Measurements from ENCODE around the gene CTNND2.
A peak's percentile ranks its signal among the peaks of the same experiment; 100 is the strongest.

CTNND2 gene

DNA sequence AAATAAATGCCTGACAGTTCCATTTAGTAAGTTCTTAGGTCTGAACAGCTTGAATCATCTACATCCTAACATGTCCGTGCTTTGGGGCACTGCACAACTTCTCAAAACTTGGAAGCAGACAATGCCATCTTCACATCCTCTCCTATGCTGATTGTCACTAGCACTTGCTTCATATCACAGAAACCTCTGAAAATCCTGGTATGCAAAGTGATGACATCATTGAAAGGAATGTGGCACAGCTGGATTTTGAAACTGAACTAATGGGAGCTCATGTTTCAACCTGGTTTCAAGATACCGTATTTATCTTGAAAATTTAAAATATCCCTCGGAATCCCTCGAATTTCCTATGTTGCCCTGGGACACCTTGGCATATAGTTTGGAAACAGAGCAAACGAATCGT, 653.0 kb downstream of the CTNND2 start:
- H3K4me3 ChIP-seq (ENCODE audit: control insufficient read depth in 1 of 7, extremely low read depth in 1 of 7, insufficient read depth in 4 of 7, low read depth in 2 of 7, low read length in 6 of 7): no peak overlapping the region
- DNase-seq: no peak
- CTCF ChIA-PET: interaction anchor here (1.2 kb wide), 1 partner anchor 13 kb away, joined by 3 read pairs; no protein-coding TSS in a partner anchor

DNA sequence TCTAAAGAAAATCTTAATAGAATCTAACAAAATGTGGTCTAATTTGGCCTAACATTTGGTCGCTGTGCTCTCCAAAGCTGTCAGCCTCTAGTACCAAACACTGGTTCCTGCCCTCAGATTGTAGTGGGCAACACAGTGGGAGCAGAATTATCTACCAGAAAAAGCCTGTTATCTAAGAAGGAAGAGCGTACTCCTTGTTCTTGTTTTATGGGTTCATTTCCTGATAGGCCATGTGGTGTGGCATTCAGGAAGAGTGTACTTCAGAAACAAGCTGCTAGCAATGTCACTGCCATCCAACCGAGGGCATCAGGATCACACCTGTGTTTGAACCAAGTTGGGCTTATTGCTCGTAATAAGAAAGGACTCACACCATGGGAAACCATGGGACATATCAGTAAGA, 655.3 kb downstream of the CTNND2 start:
- POLR2A ChIA-PET: no interaction called here
- no peaks in the 10 kb centered on the region for H3K36me3 ChIP-seq (ENCODE audit: control insufficient read depth in 4 of 4, insufficient read depth in 4 of 4, low read length in 3 of 4)
- H3K4me1 ChIP-seq (ENCODE audit: control extremely low read depth in 1 of 4, control insufficient read depth in 4 of 4, insufficient read depth in 4 of 4, low read length in 3 of 4): peaks cover 0 to 17% (median 7%) of the 10 kb centered on the region in 4 experiments
- no peaks in the 10 kb centered on the region for H3K9me3 ChIP-seq (ENCODE audit: control extremely low read depth in 1 of 5, control insufficient read depth in 4 of 5, insufficient read depth in 2 of 5, low read depth in 1 of 5, low read length in 4 of 5)
- WGBS (ENCODE audit: insufficient coverage): 2% methylated on average over 4 of the region's 4 CpGs
- CTCF ChIA-PET: interaction anchor here (1.1 kb wide), 1 partner anchor 28 kb away, joined by 3 read pairs; no protein-coding TSS in a partner anchor
- DNase-seq: peak; percentile 41 to 69 (median 55)
- H3K4me3 ChIP-seq (ENCODE audit: control insufficient read depth in 1 of 7, extremely low read depth in 1 of 7, insufficient read depth in 4 of 7, low read depth in 2 of 7, low read length in 6 of 7): no peak overlapping the region
- no peaks in the 10 kb centered on the region for H3K27me3 ChIP-seq (replicated peaks in 2 of 5; ENCODE audit: control insufficient read depth in 4 of 5, insufficient read depth in 5 of 5, low read length in 4 of 5)
- no peak overlapping the region for H3K27ac ChIP-seq (ENCODE audit: insufficient read depth in 1 of 2, low read depth in 1 of 2, low read length in 2 of 2, poor library complexity in 1 of 2, severe bottlenecking in 2 of 2)

More for the DNA sequence above, 653.0 kb downstream of the CTNND2 start:
- Histone ChIP-seq H3K27ac (ENCODE audit: insufficient read depth in 1 of 2, low read depth in 1 of 2, low read length in 2 of 2, poor library complexity in 1 of 2, severe bottlenecking in 2 of 2) (no peak overlapping the region), H3K27me3 (replicated peaks in 2 of 5; ENCODE audit: control insufficient read depth in 4 of 5, insufficient read depth in 5 of 5, low read length in 4 of 5) (no peaks in the 10 kb centered on the region), H3K9me3 (ENCODE audit: control extremely low read depth in 1 of 5, control insufficient read depth in 4 of 5, insufficient read depth in 2 of 5, low read depth in 1 of 5, low read length in 4 of 5) (no peaks in the 10 kb centered on the region), H3K36me3 (ENCODE audit: control insufficient read depth in 4 of 4, insufficient read depth in 4 of 4, low read length in 3 of 4) (no peaks in the 10 kb centered on the region), H3K4me1 (ENCODE audit: control extremely low read depth in 1 of 4, control insufficient read depth in 4 of 4, insufficient read depth in 4 of 4, low read length in 3 of 4) (peaks cover 0 to 17% (median 7%) of the 10 kb centered on the region in 4 experiments)
- WGBS (ENCODE audit: insufficient coverage): 100% methylated on average over 3 of the region's 6 CpGs
- POLR2A ChIA-PET: no interaction called here

- WGBS (ENCODE audit: insufficient coverage): no CpG with 5 or more reads among the region's 3 CpGs
- peak in 1 of 3 donors; percentile 11 for DNase-seq
- Histone ChIP-seq H3K4me3 (ENCODE audit: control insufficient read depth in 1 of 7, extremely low read depth in 1 of 7, insufficient read depth in 4 of 7, low read depth in 2 of 7, low read length in 6 of 7) (no peak overlapping the region), H3K36me3 (ENCODE audit: control insufficient read depth in 4 of 4, insufficient read depth in 4 of 4, low read length in 3 of 4) (no peaks in the 10 kb centered on the region), H3K27ac (ENCODE audit: insufficient read depth in 1 of 2, low read depth in 1 of 2, low read length in 2 of 2, poor library complexity in 1 of 2, severe bottlenecking in 2 of 2) (no peak overlapping the region), H3K27me3 (replicated peaks in 2 of 5; ENCODE audit: control insufficient read depth in 4 of 5, insufficient read depth in 5 of 5, low read length in 4 of 5) (no peaks in the 10 kb centered on the region), H3K9me3 (ENCODE audit: control extremely low read depth in 1 of 5, control insufficient read depth in 4 of 5, insufficient read depth in 2 of 5, low read depth in 1 of 5, low read length in 4 of 5) (no peaks in the 10 kb centered on the region), H3K4me1 (ENCODE audit: control extremely low read depth in 1 of 4, control insufficient read depth in 4 of 4, insufficient read depth in 4 of 4, low read length in 3 of 4) (peaks cover 0 to 21% (median 10%) of the 10 kb centered on the region in 4 experiments)
- POLR2A ChIA-PET: no interaction called here
- CTCF ChIA-PET: interaction anchor here (0.7 to 1.2 kb wide), 3 partner anchors 13 to 390 kb away, joined by 3 to 4 read pairs (median 3); no protein-coding TSS in a partner anchor
Observed at GRCh38 chr5:11247224-11247623, 657.0 kb downstream of the CTNND2 start.

DNA sequence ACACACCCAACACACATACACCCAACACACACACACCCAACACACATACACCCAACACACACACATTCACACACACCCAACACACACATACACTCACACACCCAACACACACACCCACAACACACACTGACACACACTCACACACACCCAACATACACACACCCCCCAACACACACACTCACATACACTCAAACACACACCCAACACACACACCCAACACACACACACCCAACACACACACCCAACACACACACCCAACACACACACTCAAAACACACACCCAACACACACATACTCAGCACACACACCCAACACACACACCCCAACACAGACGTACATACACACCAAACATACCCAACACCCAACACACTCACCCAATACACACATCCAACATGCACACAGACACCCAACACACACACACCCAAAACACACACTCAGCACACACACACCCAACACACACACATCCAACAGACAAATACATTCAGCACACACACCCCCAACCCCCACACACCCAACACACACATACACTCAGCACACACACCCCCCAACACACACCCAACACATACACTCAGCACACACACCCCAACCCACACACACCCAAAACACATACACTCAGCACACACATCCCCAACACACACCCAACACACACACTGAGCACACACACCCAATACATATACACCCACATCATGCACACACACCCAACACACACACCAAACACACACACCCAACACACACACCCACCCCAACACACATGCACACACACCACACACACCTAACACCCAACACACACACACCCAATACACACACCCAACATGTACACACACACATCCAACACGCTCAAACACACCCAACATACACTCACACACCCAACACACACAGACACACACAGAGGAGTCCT, 663.7 kb downstream of the CTNND2 start:
- peak in 1 of 3 donors; percentile 16 for DNase-seq
- no peaks in the 10 kb centered on the region for H3K36me3 ChIP-seq (ENCODE audit: control insufficient read depth in 4 of 4, insufficient read depth in 4 of 4, low read length in 3 of 4)
- H3K27me3 ChIP-seq (replicated peaks in 2 of 5; ENCODE audit: control insufficient read depth in 4 of 5, insufficient read depth in 5 of 5, low read length in 4 of 5): no peaks in the 10 kb centered on the region
- peaks cover 4 to 11% (median 8%) of the 10 kb centered on the region in 4 experiments for H3K4me1 ChIP-seq (ENCODE audit: control extremely low read depth in 1 of 4, control insufficient read depth in 4 of 4, insufficient read depth in 4 of 4, low read length in 3 of 4)
- H3K27ac ChIP-seq (ENCODE audit: insufficient read depth in 1 of 2, low read depth in 1 of 2, low read length in 2 of 2, poor library complexity in 1 of 2, severe bottlenecking in 2 of 2): no peak overlapping the region
- no peaks in the 10 kb centered on the region for H3K9me3 ChIP-seq (ENCODE audit: control extremely low read depth in 1 of 5, control insufficient read depth in 4 of 5, insufficient read depth in 2 of 5, low read depth in 1 of 5, low read length in 4 of 5)
- 90% methylated on average over 2 of the region's 2 CpGs for WGBS (ENCODE audit: insufficient coverage)
- H3K4me3 ChIP-seq (ENCODE audit: control insufficient read depth in 1 of 7, extremely low read depth in 1 of 7, insufficient read depth in 4 of 7, low read depth in 2 of 7, low read length in 6 of 7): no peak overlapping the region
- CTCF ChIA-PET: no interaction called here
- POLR2A ChIA-PET: no interaction called here

GRCh38 chr5:11239261-11240015, 664.8 kb downstream of the CTNND2 start:
- Histone ChIP-seq H3K27ac (ENCODE audit: insufficient read depth in 1 of 2, low read depth in 1 of 2, low read length in 2 of 2, poor library complexity in 1 of 2, severe bottlenecking in 2 of 2) (no peak overlapping the region), H3K4me3 (ENCODE audit: control insufficient read depth in 1 of 7, extremely low read depth in 1 of 7, insufficient read depth in 4 of 7, low read depth in 2 of 7, low read length in 6 of 7) (no peak overlapping the region), H3K36me3 (ENCODE audit: control insufficient read depth in 4 of 4, insufficient read depth in 4 of 4, low read length in 3 of 4) (no peaks in the 10 kb centered on the region), H3K4me1 (ENCODE audit: control extremely low read depth in 1 of 4, control insufficient read depth in 4 of 4, insufficient read depth in 4 of 4, low read length in 3 of 4) (peaks cover 12 to 22% (median 17%) of the 10 kb centered on the region in 4 experiments), H3K9me3 (ENCODE audit: control extremely low read depth in 1 of 5, control insufficient read depth in 4 of 5, insufficient read depth in 2 of 5, low read depth in 1 of 5, low read length in 4 of 5) (no peaks in the 10 kb centered on the region), H3K27me3 (replicated peaks in 2 of 5; ENCODE audit: control insufficient read depth in 4 of 5, insufficient read depth in 5 of 5, low read length in 4 of 5) (no peaks in the 10 kb centered on the region)
- ChIA-PET CTCF (no interaction called here), POLR2A (no interaction called here)
- no peak for DNase-seq
- WGBS (ENCODE audit: insufficient coverage): 94% methylated on average over 13 of the region's 13 CpGs

- ChIA-PET CTCF (interaction anchor here (0.9 to 1.9 kb wide), 7 partner anchors 9 to 60 kb away, joined by 3 to 17 read pairs (median 3); no protein-coding TSS in a partner anchor), POLR2A (interaction anchor here (1.2 to 1.3 kb wide), 3 partner anchors 9 to 21 kb away, joined by 4 to 8 read pairs (median 6); no protein-coding TSS in a partner anchor)
- Histone ChIP-seq H3K4me3 (ENCODE audit: control insufficient read depth in 1 of 7, extremely low read depth in 1 of 7, insufficient read depth in 4 of 7, low read depth in 2 of 7, low read length in 6 of 7) (peak overlapping the region in 1 of 7 experiments; percentile 10), H3K9me3 (ENCODE audit: control extremely low read depth in 1 of 5, control insufficient read depth in 4 of 5, insufficient read depth in 2 of 5, low read depth in 1 of 5, low read length in 4 of 5) (peaks cover 0 to 12% (median 3%) of the 10 kb centered on the region in 5 experiments), H3K27me3 (replicated peaks in 2 of 5; ENCODE audit: control insufficient read depth in 4 of 5, insufficient read depth in 5 of 5, low read length in 4 of 5) (no peaks in the 10 kb centered on the region), H3K27ac (ENCODE audit: insufficient read depth in 1 of 2, low read depth in 1 of 2, low read length in 2 of 2, poor library complexity in 1 of 2, severe bottlenecking in 2 of 2) (peak overlapping the region; percentile 51 to 80), H3K36me3 (ENCODE audit: control insufficient read depth in 4 of 4, insufficient read depth in 4 of 4, low read length in 3 of 4) (no peaks in the 10 kb centered on the region), H3K4me1 (ENCODE audit: control extremely low read depth in 1 of 4, control insufficient read depth in 4 of 4, insufficient read depth in 4 of 4, low read length in 3 of 4) (peaks cover 22 to 36% (median 27%) of the 10 kb centered on the region in 4 experiments)
- peak; percentile 94 to 99 (median 97) for DNase-seq
- whole genome bisulfite sequencing (ENCODE audit: insufficient coverage): 0% methylated on average over 5 of the region's 5 CpGs
Observed at GRCh38 chr5:11234501-11234911, 669.7 kb downstream of the CTNND2 start.

Measured in common myeloid progenitor, CD34-positive (primary cell).